HepG2 (cell line): Measurements from ENCODE around the gene USP34. TPM values are rescaled to one million over a fixed set of nuclear protein-coding genes. Genes with fewer than 3 reads are reported as not detected.

ENCODE experiments used
- AGO1 ChIP-seq: fragments of 200-400 bp; formaldehyde crosslinking; IDR thresholded peaks from 2 replicates; pipeline ENCODE4 v1.6.1; 2017; ENCODE audit warnings: mild to moderate bottlenecking, low read depth, low read length, moderate library complexity; ENCODE audit not compliant: poor library complexity, severe bottlenecking
- CENPBD1 ChIP-seq: sonication (generic); formaldehyde crosslinking; IDR thresholded peaks from 2 replicates; pipeline ENCODE4 v1.8.0; 2022; ENCODE audit warnings: missing genetic modification reagents, low read depth, mild to moderate bottlenecking, borderline replicate concordance
- FOSL2 ChIP-seq: sonication (generic); formaldehyde crosslinking; IDR thresholded peaks from 2 replicates; pipeline ENCODE4 v1.4.0; 2020; ENCODE audit warnings: missing genetic modification reagents
- GRHL1 ChIP-seq: sonication (generic); formaldehyde crosslinking; conservative IDR thresholded peaks from 2 replicates; pipeline ENCODE4 v1.8.0; 2022; ENCODE audit warnings: missing genetic modification reagents
- GTF3A ChIP-seq: sonication (generic); formaldehyde crosslinking; conservative IDR thresholded peaks from 2 replicates; pipeline ENCODE4 v1.4.0; 2020; ENCODE audit warnings: mild to moderate bottlenecking, missing genetic modification reagents
- KDM5A ChIP-seq: fragments of 200-600 bp; sonication (generic); IDR thresholded peaks from 2 replicates; pipeline ENCODE4 v1.7.0; 2018; ENCODE audit warnings: antibody characterized with exemption, mild to moderate bottlenecking, low read length, borderline replicate concordance
- MATR3 ChIP-seq: sonication (generic); formaldehyde crosslinking; IDR thresholded peaks from 2 replicates; pipeline ENCODE4 v1.4.0; 2020; ENCODE audit warnings: missing genetic modification reagents
- NR1H2 ChIP-seq: sonication (generic); formaldehyde crosslinking; IDR thresholded peaks from 2 replicates; pipeline ENCODE4 v1.8.1; 2022; ENCODE audit warnings: low read depth, missing genetic modification reagents, borderline replicate concordance
- POLR2G ChIP-seq: fragments of 200-400 bp; formaldehyde crosslinking; IDR thresholded peaks from 2 replicates; pipeline ENCODE4 v1.6.1; 2018; ENCODE audit warnings: mild to moderate bottlenecking, low read depth, low read length, moderate library complexity
- RBFOX2 ChIP-seq: fragments of 200-400 bp; formaldehyde crosslinking; IDR thresholded peaks from 2 replicates; pipeline ENCODE4 v1.6.1; 2017; ENCODE audit warnings: low read depth, mild to moderate bottlenecking, low read length
- SRSF1 ChIP-seq: fragments of 200-400 bp; formaldehyde crosslinking; optimal IDR thresholded peaks from 2 replicates; pipeline ENCODE3; 2017; ENCODE audit warnings: mild to moderate bottlenecking, low read depth, low read length, moderate library complexity
- SUZ12 ChIP-seq: fragments of 150-350 bp; IDR thresholded peaks from 2 replicates; pipeline ENCODE4 v1.6.1; 2014; ENCODE audit warnings: low read depth, low read length
- ZKSCAN1 ChIP-seq: fragments of 150-350 bp; IDR thresholded peaks from 2 replicates; pipeline ENCODE4 v1.6.1; 2014; ENCODE audit warnings: low read length
- ZMYM4 ChIP-seq: sonication (generic); formaldehyde crosslinking; IDR thresholded peaks from 2 replicates; pipeline ENCODE4 v1.8.1; 2023; ENCODE audit warnings: mild to moderate bottlenecking, missing genetic modification reagents
- ZNF160 ChIP-seq: sonication (generic); formaldehyde crosslinking; IDR thresholded peaks from 2 replicates; pipeline ENCODE4 v1.8.0; 2022; ENCODE audit warnings: mild to moderate bottlenecking, inconsistent platforms, missing genetic modification reagents
- ZNF251 ChIP-seq: sonication (generic); formaldehyde crosslinking; IDR thresholded peaks from 2 replicates; pipeline ENCODE4 v1.9.0; 2021; ENCODE audit warnings: mild to moderate bottlenecking, missing genetic modification reagents
- ZNF317 ChIP-seq: sonication (generic); formaldehyde crosslinking; IDR thresholded peaks from 2 replicates; pipeline ENCODE4 v1.5.0; 2020; ENCODE audit warnings: mild to moderate bottlenecking, missing genetic modification reagents
- ZNF335 ChIP-seq: sonication (generic); formaldehyde crosslinking; IDR thresholded peaks from 2 replicates; pipeline ENCODE4 v1.4.0; 2020; ENCODE audit warnings: missing genetic modification reagents
- ZNF432 ChIP-seq: sonication (generic); formaldehyde crosslinking; IDR thresholded peaks from 2 replicates; pipeline ENCODE4 v1.5.0; 2020; ENCODE audit warnings: missing genetic modification reagents, mild to moderate bottlenecking, borderline replicate concordance
- ZNF564 ChIP-seq: sonication (generic); formaldehyde crosslinking; IDR thresholded peaks from 2 replicates; pipeline ENCODE4 v1.8.1; 2023; ENCODE audit warnings: mild to moderate bottlenecking, missing genetic modification reagents
- ZNF567 ChIP-seq: sonication (generic); formaldehyde crosslinking; IDR thresholded peaks from 2 replicates; pipeline ENCODE4 v1.8.1; 2023; ENCODE audit warnings: mild to moderate bottlenecking, missing genetic modification reagents, borderline replicate concordance
- ZNF747 ChIP-seq: sonication (generic); formaldehyde crosslinking; IDR thresholded peaks from 2 replicates; pipeline ENCODE4 v1.8.1; 2023; ENCODE audit warnings: missing genetic modification reagents, mild to moderate bottlenecking, borderline replicate concordance
- ZNF75D ChIP-seq: sonication (generic); formaldehyde crosslinking; IDR thresholded peaks from 2 replicates; pipeline ENCODE4 v1.8.1; 2023; ENCODE audit warnings: missing genetic modification reagents, mild to moderate bottlenecking, borderline replicate concordance
- ZNF766 ChIP-seq: sonication (generic); formaldehyde crosslinking; IDR thresholded peaks from 2 replicates; pipeline ENCODE4 v1.5.0; 2020; ENCODE audit warnings: missing genetic modification reagents, borderline replicate concordance
- ZNF768 ChIP-seq: sonication (generic); formaldehyde crosslinking; IDR thresholded peaks from 2 replicates; pipeline ENCODE4 v1.4.0; 2020; ENCODE audit warnings: missing genetic modification reagents
- ZNF770 ChIP-seq: sonication (generic); formaldehyde crosslinking; IDR thresholded peaks from 2 replicates; pipeline ENCODE4 v1.5.0; 2020; ENCODE audit warnings: mild to moderate bottlenecking, missing genetic modification reagents
- polyA plus RNA-seq, 8 experiments: library from polyadenylated mRNA; depleted of rRNA in 3 of 8; stranded (reverse) in 7 of 8; unstranded in 1 of 8; fragments of >200 nt; fragmentation: Illumina TruSeq in 4 of 8; extraction: Trizol in 4 of 8; gene quantifications; 2 replicates each; pipeline versions ENCODE4 v1.2.1 to v1.2.3, GENCODE V29; 2011 to 2016; ENCODE audit warnings: low read depth in 4 of 8, missing spikeins in 1 of 8, mixed read lengths in 1 of 8; ENCODE audit not compliant: insufficient read depth in 1 of 8
- total RNA-seq, 5 experiments: library from RNA; depleted of rRNA; stranded (reverse); fragments of >200 nt; fragmentation: Illumina TruSeq; extraction: Trizol; gene quantifications; 2 replicates each; pipeline ENCODE4 v1.2.3, GENCODE V29; 2016; ENCODE audit warnings: low read depth in 1 of 5

The USP34 gene
- total and polyA plus RNA-seq, 2 of the 13 experiments (the other 11 are each of a cell fraction or from before 2014, with no cell fraction given), result 99.2 to 100 TPM

GRCh38 chr2:61176755-61177726 lies 293.8 kb downstream of the USP34 start (continued):
- TF ChIP-seq GTF3A (CRISPR knock-in tag) (0 out of 2 replicates have a peak, but pooled peaks have one; percentile 47), ZNF567 (CRISPR knock-in tag) (no peak), POLR2G (peak; percentile 96), SUZ12 (no peak), ZNF747 (no peak; the same call in 1 of the 2 replicates), ZNF770 (CRISPR knock-in tag) (peak; percentile 78), ZMYM4 (peak; percentile 87), CENPBD1 (CRISPR knock-in tag) (peak; percentile 65; the same call in 1 of the 2 replicates), ZNF251 (CRISPR knock-in tag) (peak; percentile 44; the same call in 1 of the 2 replicates), ZNF432 (CRISPR knock-in tag) (no peak), ZNF75D (CRISPR knock-in tag) (no peak; the same call in 1 of the 2 replicates), AGO1 (peak; percentile 15), ZNF564 (peak; percentile 94), ZNF335 (CRISPR knock-in tag) (peak; percentile 88), FOSL2 (CRISPR knock-in tag) (peak; percentile 74), RBFOX2 (peak; percentile 96), ZNF317 (peak; percentile 73; the same call in 1 of the 2 replicates), ZKSCAN1 (no peak), MATR3 (CRISPR knock-in tag) (no peak), SRSF1 (no peak), NR1H2 (CRISPR knock-in tag) (peak; percentile 65; the same call in 1 of the 2 replicates), GRHL1 (CRISPR knock-in tag) (no peak), ZNF768 (CRISPR knock-in tag) (peak; percentile 85), ZNF766 (CRISPR knock-in tag) (peak; percentile 79; the same call in 1 of the 2 replicates), KDM5A (peak; percentile 67; the same call in 1 of the 2 replicates), ZNF160 (peak; percentile 74; the same call in 1 of the 2 replicates)
